Liver (tissue), 9 donors: ENCODE measurements around the gene SLC32A1. TPM values are rescaled to one million over a fixed set of nuclear protein-coding genes. Genes with fewer than 3 reads are reported as not detected.

Source experiments
- DNase-seq: peaks from one replicate; pipeline ENCODE4 v3.0.0-alpha.2; 2017; ENCODE audit warnings: low spot score
- H3K27ac ChIP-seq, 2 donors: one replicate each; pipeline ENCODE4 v1.7.0; 2013; ENCODE audit warnings: inconsistent platforms in 2 of 2, low read length in 2 of 2, control low read depth in 1 of 2, low read depth in 1 of 2, mild to moderate bottlenecking in 1 of 2
- H3K27me3 ChIP-seq, 4 donors: one replicate each; pipeline versions ENCODE4 v1.6.1 to v1.7.0; 2013; ENCODE audit warnings: low read length in 3 of 4, inconsistent platforms in 1 of 4, mild to moderate bottlenecking in 1 of 4, moderate library complexity in 1 of 4; ENCODE audit not compliant: control insufficient read depth in 4 of 4, insufficient read depth in 4 of 4
- H3K36me3 ChIP-seq, 4 donors: one replicate each; pipeline versions ENCODE4 v1.6.1 to v1.7.0; 2013; ENCODE audit warnings: low read length in 3 of 4, mild to moderate bottlenecking in 3 of 4, low read depth in 1 of 4, moderate library complexity in 1 of 4; ENCODE audit not compliant: control insufficient read depth in 4 of 4, insufficient read depth in 3 of 4
- H3K4me1 ChIP-seq, 4 donors: one replicate each; pipeline versions ENCODE4 v1.6.1 to v1.7.0; 2013; ENCODE audit warnings: low read length in 3 of 4, mild to moderate bottlenecking in 3 of 4, moderate library complexity in 1 of 4; ENCODE audit not compliant: control insufficient read depth in 4 of 4, insufficient read depth in 4 of 4
- H3K4me3 ChIP-seq, 3 donors: one replicate each; pipeline versions ENCODE4 v1.6.1 to v1.7.0; 2013; ENCODE audit warnings: low read length in 3 of 3, control low read depth in 1 of 3, low read depth in 1 of 3, mild to moderate bottlenecking in 1 of 3
- H3K9ac ChIP-seq, 2 donors: one replicate each; pipeline ENCODE4 v1.7.0; 2013; ENCODE audit warnings: low read length in 2 of 2, mild to moderate bottlenecking in 2 of 2, moderate library complexity in 2 of 2, control low read depth in 1 of 2, low read depth in 1 of 2
- H3K9me3 ChIP-seq, 4 donors: one replicate each; pipeline versions ENCODE4 v1.6.1 to v1.7.0; 2013; ENCODE audit warnings: low read length in 3 of 4; ENCODE audit not compliant: control insufficient read depth in 4 of 4
- EGR1 ChIP-seq, 2 donors: IDR thresholded peaks; 2 replicates each; pipeline ENCODE4 v1.6.1; 2016 to 2018; ENCODE audit warnings: antibody characterized with exemption in 2 of 2, low read depth in 2 of 2
- FOXA2 ChIP-seq: IDR thresholded peaks from 2 replicates; pipeline ENCODE4 v1.6.1; 2016; ENCODE audit warnings: antibody characterized with exemption
- GABPA ChIP-seq, 2 donors: IDR thresholded peaks in 1 of 2; conservative IDR thresholded peaks in 1 of 2; 2 replicates each; pipeline ENCODE4 v1.6.1; 2016; ENCODE audit warnings: antibody characterized with exemption in 2 of 2, mild to moderate bottlenecking in 1 of 2, moderate library complexity in 1 of 2
- JUND ChIP-seq, 2 donors: IDR thresholded peaks; 2 replicates each; pipeline ENCODE4 v1.6.1; 2016; ENCODE audit warnings: antibody characterized with exemption in 2 of 2
- NR2F2 ChIP-seq: IDR thresholded peaks from 2 replicates; pipeline ENCODE4 v1.6.1; 2016; ENCODE audit warnings: antibody characterized with exemption
- RAD21 ChIP-seq, 2 donors: IDR thresholded peaks; 2 replicates each; pipeline ENCODE4 v1.6.1; 2016; ENCODE audit warnings: antibody characterized with exemption in 2 of 2, mild to moderate bottlenecking in 2 of 2
- TAF1 ChIP-seq: conservative IDR thresholded peaks from 2 replicates; pipeline ENCODE4 v1.6.1; 2016; ENCODE audit warnings: antibody characterized with exemption, mild to moderate bottlenecking
- YY1 ChIP-seq: IDR thresholded peaks from 2 replicates; pipeline ENCODE4 v1.6.1; 2016; ENCODE audit warnings: antibody characterized with exemption, mild to moderate bottlenecking
- WGBS: extraction: QIAGEN DNeasy Blood & Tissue Kit; methylation state at CpG from one replicate; pipeline ENCODE4 v1.1.7; 2013; 5-methylcytosine and 5-hydroxymethylcytosine counted together
- polyA plus RNA-seq, 2 donors: library from polyadenylated mRNA; stranded (reverse) in 1 of 2; unstranded in 1 of 2; fragments of 200-250 nt in 1 of 2; fragments of >200 nt in 1 of 2; fragmentation: Nextera tagmentation in 1 of 2; extraction: Ambion mirVana in 1 of 2; gene quantifications; one replicate each; pipeline versions ENCODE4 v1.2.1 to v1.2.3, GENCODE V29; 2013 to 2015
- total RNA-seq, 2 donors: library from RNA; depleted of rRNA; stranded (reverse); fragments of >200 nt; gene quantifications; one replicate each; pipeline ENCODE4 v1.2.3, GENCODE V29; 2014
- TF ChIP-seq, protein P1 (sequence below): fragments of 150-350 bp; IDR thresholded peaks from 2 replicates; pipeline ENCODE4 v1.5.1; 2017; ENCODE audit warnings: improper control_type of control experiment, low read depth, low read length; ENCODE audit not compliant: missing input control
- TF ChIP-seq, protein P2 (sequence below): IDR thresholded peaks from 2 replicates; pipeline ENCODE4 v1.6.1; 2016; ENCODE audit warnings: antibody characterized with exemption
- TF ChIP-seq, protein P3 (sequence below): IDR thresholded peaks from 2 replicates; pipeline ENCODE4 v1.6.1; 2016; ENCODE audit warnings: antibody characterized with exemption, mild to moderate bottlenecking
- donor health status: healthy.
- donor health status: healthy.
- donor health status: healthy.
- donor health status: healthy.
- donor health status: healthy.

SLC32A1 gene
- total and polyA plus RNA-seq, 4 donors = not detected

DNA sequence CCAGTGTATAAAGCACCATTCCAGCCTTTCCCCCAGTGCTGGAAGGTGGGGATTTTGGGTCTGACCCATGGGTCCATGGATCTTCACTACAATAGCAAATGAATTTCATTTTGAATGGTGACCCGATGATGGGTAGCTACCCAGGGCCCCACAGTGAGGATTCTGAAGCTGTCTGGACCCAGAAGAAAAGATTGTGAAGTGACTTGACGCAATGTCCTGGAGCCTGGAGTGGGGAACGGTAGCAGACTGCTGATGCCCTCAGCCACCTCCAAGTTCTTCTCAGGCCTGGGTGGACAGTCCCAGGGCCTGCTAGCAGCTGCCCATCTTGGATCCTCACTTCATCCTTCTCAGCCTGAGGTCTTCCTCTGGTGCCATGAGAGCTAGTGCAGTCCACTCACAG, 23.4 kb upstream of the SLC32A1 start (continued):
- TF ChIP-seq, protein P1, sequence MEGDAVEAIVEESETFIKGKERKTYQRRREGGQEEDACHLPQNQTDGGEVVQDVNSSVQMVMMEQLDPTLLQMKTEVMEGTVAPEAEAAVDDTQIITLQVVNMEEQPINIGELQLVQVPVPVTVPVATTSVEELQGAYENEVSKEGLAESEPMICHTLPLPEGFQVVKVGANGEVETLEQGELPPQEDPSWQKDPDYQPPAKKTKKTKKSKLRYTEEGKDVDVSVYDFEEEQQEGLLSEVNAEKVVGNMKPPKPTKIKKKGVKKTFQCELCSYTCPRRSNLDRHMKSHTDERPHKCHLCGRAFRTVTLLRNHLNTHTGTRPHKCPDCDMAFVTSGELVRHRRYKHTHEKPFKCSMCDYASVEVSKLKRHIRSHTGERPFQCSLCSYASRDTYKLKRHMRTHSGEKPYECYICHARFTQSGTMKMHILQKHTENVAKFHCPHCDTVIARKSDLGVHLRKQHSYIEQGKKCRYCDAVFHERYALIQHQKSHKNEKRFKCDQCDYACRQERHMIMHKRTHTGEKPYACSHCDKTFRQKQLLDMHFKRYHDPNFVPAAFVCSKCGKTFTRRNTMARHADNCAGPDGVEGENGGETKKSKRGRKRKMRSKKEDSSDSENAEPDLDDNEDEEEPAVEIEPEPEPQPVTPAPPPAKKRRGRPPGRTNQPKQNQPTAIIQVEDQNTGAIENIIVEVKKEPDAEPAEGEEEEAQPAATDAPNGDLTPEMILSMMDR = no peak

- DNase-seq = no peak
- no peak overlapping the region for H3K27ac ChIP-seq
- H3K27me3 ChIP-seq = peaks cover 0 to 15% (median 0%) of the 10 kb centered on the region in 4 donors
- no peak overlapping the region for H3K9ac ChIP-seq
- H3K36me3 ChIP-seq = no peaks in the 10 kb centered on the region
- no peak for TF ChIP-seq GABPA (IDR thresholded peaks at IDR 0.05 in 1 of 2, conservative IDR thresholded peaks at IDR 0.05 in 1 of 2)
- TF ChIP-seq YY1 = no peak
- TF ChIP-seq TAF1 = no peak
- TF ChIP-seq, protein P2, sequence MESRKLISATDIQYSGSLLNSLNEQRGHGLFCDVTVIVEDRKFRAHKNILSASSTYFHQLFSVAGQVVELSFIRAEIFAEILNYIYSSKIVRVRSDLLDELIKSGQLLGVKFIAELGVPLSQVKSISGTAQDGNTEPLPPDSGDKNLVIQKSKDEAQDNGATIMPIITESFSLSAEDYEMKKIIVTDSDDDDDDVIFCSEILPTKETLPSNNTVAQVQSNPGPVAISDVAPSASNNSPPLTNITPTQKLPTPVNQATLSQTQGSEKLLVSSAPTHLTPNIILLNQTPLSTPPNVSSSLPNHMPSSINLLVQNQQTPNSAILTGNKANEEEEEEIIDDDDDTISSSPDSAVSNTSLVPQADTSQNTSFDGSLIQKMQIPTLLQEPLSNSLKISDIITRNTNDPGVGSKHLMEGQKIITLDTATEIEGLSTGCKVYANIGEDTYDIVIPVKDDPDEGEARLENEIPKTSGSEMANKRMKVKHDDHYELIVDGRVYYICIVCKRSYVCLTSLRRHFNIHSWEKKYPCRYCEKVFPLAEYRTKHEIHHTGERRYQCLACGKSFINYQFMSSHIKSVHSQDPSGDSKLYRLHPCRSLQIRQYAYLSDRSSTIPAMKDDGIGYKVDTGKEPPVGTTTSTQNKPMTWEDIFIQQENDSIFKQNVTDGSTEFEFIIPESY = no peak
- no peak for TF ChIP-seq JUND (IDR thresholded peaks at IDR 0.05)
- TF ChIP-seq NR2F2 = no peak
- TF ChIP-seq, protein P3, sequence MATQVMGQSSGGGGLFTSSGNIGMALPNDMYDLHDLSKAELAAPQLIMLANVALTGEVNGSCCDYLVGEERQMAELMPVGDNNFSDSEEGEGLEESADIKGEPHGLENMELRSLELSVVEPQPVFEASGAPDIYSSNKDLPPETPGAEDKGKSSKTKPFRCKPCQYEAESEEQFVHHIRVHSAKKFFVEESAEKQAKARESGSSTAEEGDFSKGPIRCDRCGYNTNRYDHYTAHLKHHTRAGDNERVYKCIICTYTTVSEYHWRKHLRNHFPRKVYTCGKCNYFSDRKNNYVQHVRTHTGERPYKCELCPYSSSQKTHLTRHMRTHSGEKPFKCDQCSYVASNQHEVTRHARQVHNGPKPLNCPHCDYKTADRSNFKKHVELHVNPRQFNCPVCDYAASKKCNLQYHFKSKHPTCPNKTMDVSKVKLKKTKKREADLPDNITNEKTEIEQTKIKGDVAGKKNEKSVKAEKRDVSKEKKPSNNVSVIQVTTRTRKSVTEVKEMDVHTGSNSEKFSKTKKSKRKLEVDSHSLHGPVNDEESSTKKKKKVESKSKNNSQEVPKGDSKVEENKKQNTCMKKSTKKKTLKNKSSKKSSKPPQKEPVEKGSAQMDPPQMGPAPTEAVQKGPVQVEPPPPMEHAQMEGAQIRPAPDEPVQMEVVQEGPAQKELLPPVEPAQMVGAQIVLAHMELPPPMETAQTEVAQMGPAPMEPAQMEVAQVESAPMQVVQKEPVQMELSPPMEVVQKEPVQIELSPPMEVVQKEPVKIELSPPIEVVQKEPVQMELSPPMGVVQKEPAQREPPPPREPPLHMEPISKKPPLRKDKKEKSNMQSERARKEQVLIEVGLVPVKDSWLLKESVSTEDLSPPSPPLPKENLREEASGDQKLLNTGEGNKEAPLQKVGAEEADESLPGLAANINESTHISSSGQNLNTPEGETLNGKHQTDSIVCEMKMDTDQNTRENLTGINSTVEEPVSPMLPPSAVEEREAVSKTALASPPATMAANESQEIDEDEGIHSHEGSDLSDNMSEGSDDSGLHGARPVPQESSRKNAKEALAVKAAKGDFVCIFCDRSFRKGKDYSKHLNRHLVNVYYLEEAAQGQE = no peak
- TF ChIP-seq EGR1 (IDR thresholded peaks at IDR 0.05; ENCODE audit: low read depth in 2 of 2) = no peak
- no peak for TF ChIP-seq FOXA2
- no peak for TF ChIP-seq RAD21 (IDR thresholded peaks at IDR 0.05)
- TF ChIP-seq, protein P1 = no peak
- 51% methylated on average over 3 of the region's 3 CpGs for WGBS
- no peaks in the 10 kb centered on the region for H3K9me3 ChIP-seq
- no peaks in the 10 kb centered on the region for H3K4me1 ChIP-seq
- no peak overlapping the region for H3K4me3 ChIP-seq
Observed at GRCh38 chr20:38703526-38703925, 20.8 kb upstream of the SLC32A1 start.
